MM.1S (cell line): Measurements from ENCODE around the gene COQ2.

Source experiments
- DNase-seq: peaks from one replicate; pipeline ENCODE4 v3.0.0-alpha.2; 2015
- H2AFZ ChIP-seq: fragments of 300-600 bp; sonication (generic); 2 replicates; pipeline ENCODE4 v1.6.0; 2016; ENCODE audit warnings: antibody characterized with exemption, low read length
- H3F3A ChIP-seq: fragments of 300-600 bp; sonication (generic); 2 replicates; pipeline ENCODE4 v1.6.1; 2016; ENCODE audit warnings: mild to moderate bottlenecking, antibody characterized with exemption, low read length, moderate library complexity, mixed read lengths; ENCODE audit not compliant: insufficient read depth
- H3K27ac ChIP-seq: fragments of 300-600 bp; sonication (generic); 2 replicates; pipeline ENCODE4 v1.5.1; 2016; ENCODE audit warnings: mild to moderate bottlenecking, low read length
- H3K27me3 ChIP-seq: fragments of 300-600 bp; sonication (generic); replicated peaks from 2 replicates; pipeline ENCODE4 v1.6.0; 2016; ENCODE audit warnings: low read length; ENCODE audit not compliant: insufficient read depth
- H3K36me3 ChIP-seq: fragments of 300-600 bp; sonication (generic); replicated peaks from 2 replicates; pipeline ENCODE4 v1.6.1; 2016; ENCODE audit warnings: mild to moderate bottlenecking, low read length, mixed read lengths; ENCODE audit not compliant: insufficient read depth
- H3K4me1 ChIP-seq: fragments of 300-600 bp; sonication (generic); 2 replicates; pipeline ENCODE4 v1.6.1; 2016; ENCODE audit warnings: low read length, mixed read lengths
- H3K4me2 ChIP-seq: fragments of 300-600 bp; sonication (generic); 2 replicates; pipeline ENCODE4 v1.6.0; 2016; ENCODE audit warnings: low read depth, low read length
- H3K4me3 ChIP-seq: fragments of 300-600 bp; sonication (generic); 2 replicates; pipeline ENCODE4 v1.5.1; 2016; ENCODE audit warnings: low read length, mixed read lengths
- H3K79me2 ChIP-seq: fragments of 300-600 bp; sonication (generic); 2 replicates; pipeline ENCODE4 v1.6.1; 2016; ENCODE audit warnings: mixed run types, low read length, mixed read lengths
- H3K9ac ChIP-seq: fragments of 300-600 bp; sonication (generic); 2 replicates; pipeline ENCODE4 v1.6.1; 2016; ENCODE audit warnings: low read length, mixed read lengths
- H3K9me2 ChIP-seq: fragments of 300-600 bp; sonication (generic); replicated peaks from 2 replicates; pipeline ENCODE4 v1.6.1; 2016; ENCODE audit warnings: mild to moderate bottlenecking, low read length, mixed read lengths; ENCODE audit not compliant: insufficient read depth
- H3K9me3 ChIP-seq: fragments of 300-600 bp; sonication (generic); replicated peaks from 2 replicates; pipeline ENCODE4 v1.6.1; 2016; ENCODE audit warnings: mild to moderate bottlenecking, low read length, mixed read lengths; ENCODE audit not compliant: insufficient read depth
- H4K20me1 ChIP-seq: fragments of 300-600 bp; sonication (generic); 2 replicates; pipeline ENCODE4 v1.6.1; 2016; ENCODE audit warnings: mild to moderate bottlenecking, low read length, moderate library complexity, mixed read lengths; ENCODE audit not compliant: insufficient read depth
- CTCF ChIP-seq: fragments of 300-600 bp; sonication (generic); IDR thresholded peaks from 2 replicates; pipeline ENCODE4 v1.5.1; 2016; ENCODE audit warnings: antibody characterized with exemption, low read length, mixed read lengths
- EZH2 ChIP-seq: fragments of 300-600 bp; sonication (generic); optimal IDR thresholded peaks from 2 replicates; pipeline ENCODE3; 2017; ENCODE audit warnings: low read depth, mild to moderate bottlenecking, antibody characterized with exemption, low read length, mixed read lengths
- EZH2phosphoT487 ChIP-seq: fragments of 300-600 bp; sonication (generic); IDR thresholded peaks from 2 replicates; pipeline ENCODE4 v1.6.1; 2018; ENCODE audit warnings: antibody characterized with exemption, low read length

Gene COQ2

GRCh38 chr4:83315341-83315870 is 30.8 kb upstream of the COQ2 start:
- no peaks in the 10 kb centered on the region for H4K20me1 ChIP-seq
- H3K27me3 ChIP-seq = no peaks in the 10 kb centered on the region
- H3K9me3 ChIP-seq = no peaks in the 10 kb centered on the region
- no peak for DNase-seq
- no peak overlapping the region for H3K4me3 ChIP-seq
- H3K79me2 ChIP-seq = no peaks in the 10 kb centered on the region
- H3F3A ChIP-seq = no peaks in the 10 kb centered on the region
- H2AFZ ChIP-seq = no peak overlapping the region
- H3K9ac ChIP-seq = no peak overlapping the region
- no peak overlapping the region for H3K27ac ChIP-seq
- no peaks in the 10 kb centered on the region for H3K4me1 ChIP-seq
- no peaks in the 10 kb centered on the region for H3K36me3 ChIP-seq
- no peak for TF ChIP-seq CTCF
- TF ChIP-seq EZH2phosphoT487 = no peak
- no peak for TF ChIP-seq EZH2
- H3K4me2 ChIP-seq = no peak overlapping the region
- no peaks in the 10 kb centered on the region for H3K9me2 ChIP-seq

DNA sequence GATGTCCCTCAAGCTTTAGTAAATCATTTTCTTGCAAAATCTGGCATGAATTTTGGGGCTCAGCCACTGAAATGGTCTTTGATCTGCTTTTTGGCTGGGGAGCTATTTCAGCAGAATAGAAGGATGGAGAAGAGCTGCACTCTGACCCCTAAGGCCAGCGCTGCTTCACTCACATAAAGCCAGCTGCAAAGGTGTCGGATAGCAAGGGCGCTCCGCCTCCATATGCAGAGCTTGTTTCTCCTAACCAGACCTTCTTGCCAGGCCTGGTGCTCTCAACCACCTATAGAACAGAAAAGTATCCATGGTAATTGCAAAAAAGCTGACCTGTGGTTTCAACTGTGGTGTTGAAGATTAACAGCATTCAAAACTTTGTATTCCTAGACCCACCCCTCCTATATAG is 24.1 kb upstream of the COQ2 start:
- no peaks in the 10 kb centered on the region for H3F3A ChIP-seq
- no peak overlapping the region for H3K4me2 ChIP-seq
- no peak overlapping the region for H3K4me3 ChIP-seq
- H3K36me3 ChIP-seq = no peaks in the 10 kb centered on the region
- no peak overlapping the region for H2AFZ ChIP-seq
- no peaks in the 10 kb centered on the region for H3K27me3 ChIP-seq
- no peaks in the 10 kb centered on the region for H3K9me2 ChIP-seq
- H3K9ac ChIP-seq = no peak overlapping the region
- H4K20me1 ChIP-seq = no peaks in the 10 kb centered on the region
- no peaks in the 10 kb centered on the region for H3K79me2 ChIP-seq
- TF ChIP-seq CTCF = no peak
- TF ChIP-seq EZH2phosphoT487 = no peak
- TF ChIP-seq EZH2 = no peak
- H3K4me1 ChIP-seq = no peaks in the 10 kb centered on the region
- H3K9me3 ChIP-seq = no peaks in the 10 kb centered on the region
- DNase-seq = no peak
- H3K27ac ChIP-seq = no peak overlapping the region

- Histone ChIP-seq H3K9me3 (no peaks in the 10 kb centered on the region), H3F3A (no peaks in the 10 kb centered on the region), H3K36me3 (no peaks in the 10 kb centered on the region), H2AFZ (no peak overlapping the region), H3K4me1 (no peaks in the 10 kb centered on the region), H3K27me3 (no peaks in the 10 kb centered on the region), H3K4me2 (no peak overlapping the region), H4K20me1 (no peaks in the 10 kb centered on the region), H3K79me2 (no peaks in the 10 kb centered on the region), H3K27ac (no peak overlapping the region), H3K9ac (no peak overlapping the region), H3K9me2 (no peaks in the 10 kb centered on the region), H3K4me3 (no peak overlapping the region)
- DNase-seq = no peak
- no peak for TF ChIP-seq CTCF
- no peak for TF ChIP-seq EZH2phosphoT487
- no peak for TF ChIP-seq EZH2
Observed at GRCh38 chr4:83307920-83308319, 23.3 kb upstream of the COQ2 start.
